SU-DHL-6 (cell line): Measurements from ENCODE around the gene TREH.

Source experiments
- H2AFZ ChIP-seq: fragments of 200-600 bp; sonication (generic); 2 replicates; pipeline ENCODE4 v1.6.1; 2014; ENCODE audit warnings: low read depth, mild to moderate bottlenecking, moderate library complexity, mixed read lengths, antibody characterized with exemption, low read length; ENCODE audit not compliant: severe bottlenecking
- H3F3A ChIP-seq: fragments of 200-600 bp; shearing (Covaris generic); 2 replicates; pipeline ENCODE4 v1.6.0; 2016; ENCODE audit warnings: antibody characterized with exemption, mild to moderate bottlenecking; ENCODE audit not compliant: insufficient read depth
- H3K27ac ChIP-seq: fragments of 200-600 bp; sonication (generic); 2 replicates; pipeline ENCODE4 v1.5.1; 2016; ENCODE audit warnings: low read depth, mild to moderate bottlenecking, low read length, moderate library complexity, mixed read lengths
- H3K27me3 ChIP-seq: fragments of 200-600 bp; sonication (generic), shearing (Covaris generic); 2 replicates; pipeline ENCODE4 v1.6.0; 2014; ENCODE audit warnings: mild to moderate bottlenecking, low read length
- H3K36me3 ChIP-seq: fragments of 200-600 bp; sonication (generic); 2 replicates; pipeline ENCODE4 v1.6.1; 2014; ENCODE audit warnings: mild to moderate bottlenecking, low read length, mixed read lengths
- H3K4me2 ChIP-seq: fragments of 300-600, 200-600 bp; shearing (Covaris generic), sonication (generic); 2 replicates; pipeline ENCODE4 v1.6.0; 2014; ENCODE audit warnings: low read length, low read depth, mild to moderate bottlenecking; ENCODE audit not compliant: poor library complexity, severe bottlenecking
- H3K4me3 ChIP-seq: fragments of 200-600 bp; sonication (generic); 2 replicates; pipeline ENCODE4 v1.5.1; 2014; ENCODE audit warnings: antibody characterized with exemption, low read length, mild to moderate bottlenecking, mixed read lengths; ENCODE audit not compliant: insufficient read depth, poor library complexity, severe bottlenecking
- H3K79me2 ChIP-seq: fragments of 200-600 bp; sonication (generic); 2 replicates; pipeline ENCODE4 v1.6.1; 2014; ENCODE audit warnings: mild to moderate bottlenecking, low read length, moderate library complexity; ENCODE audit not compliant: insufficient read depth
- H3K9ac ChIP-seq: fragments of 200-600 bp; sonication (generic); 2 replicates; pipeline ENCODE4 v1.7.0; 2014; ENCODE audit warnings: mild to moderate bottlenecking, low read length
- H3K9me2 ChIP-seq: fragments of 200-600 bp; sonication (generic); replicated peaks from 2 replicates; pipeline ENCODE4 v1.6.1; 2014; ENCODE audit warnings: low read length; ENCODE audit not compliant: insufficient read depth
- H3K9me3 ChIP-seq: fragments of 200-600 bp; sonication (generic); 2 replicates; pipeline ENCODE4 v1.6.1; 2014; ENCODE audit warnings: low read length, mixed read lengths; ENCODE audit not compliant: insufficient read depth
- H4K20me1 ChIP-seq: fragments of 200-600 bp; sonication (generic); 2 replicates; pipeline ENCODE4 v1.6.1; 2014; ENCODE audit warnings: low read depth, mild to moderate bottlenecking, antibody characterized with exemption, low read length, moderate library complexity, mixed read lengths
- EZH2phosphoT487 ChIP-seq: fragments of 200-600 bp; sonication (generic), shearing (Covaris generic); conservative IDR thresholded peaks from 2 replicates; pipeline ENCODE4 v1.6.1; 2018; ENCODE audit warnings: mild to moderate bottlenecking, antibody characterized with exemption, low read length, moderate library complexity, mixed read lengths
- TF ChIP-seq, protein P1 (sequence below): fragments of 200-600 bp; sonication (generic); IDR thresholded peaks from one replicate; pipeline ENCODE4 v1.5.1; 2017; ENCODE audit warnings: antibody characterized with exemption, mild to moderate bottlenecking, low read length, moderate library complexity; ENCODE audit not compliant: insufficient read depth, poor library complexity, severe bottlenecking

Gene TREH

DNA sequence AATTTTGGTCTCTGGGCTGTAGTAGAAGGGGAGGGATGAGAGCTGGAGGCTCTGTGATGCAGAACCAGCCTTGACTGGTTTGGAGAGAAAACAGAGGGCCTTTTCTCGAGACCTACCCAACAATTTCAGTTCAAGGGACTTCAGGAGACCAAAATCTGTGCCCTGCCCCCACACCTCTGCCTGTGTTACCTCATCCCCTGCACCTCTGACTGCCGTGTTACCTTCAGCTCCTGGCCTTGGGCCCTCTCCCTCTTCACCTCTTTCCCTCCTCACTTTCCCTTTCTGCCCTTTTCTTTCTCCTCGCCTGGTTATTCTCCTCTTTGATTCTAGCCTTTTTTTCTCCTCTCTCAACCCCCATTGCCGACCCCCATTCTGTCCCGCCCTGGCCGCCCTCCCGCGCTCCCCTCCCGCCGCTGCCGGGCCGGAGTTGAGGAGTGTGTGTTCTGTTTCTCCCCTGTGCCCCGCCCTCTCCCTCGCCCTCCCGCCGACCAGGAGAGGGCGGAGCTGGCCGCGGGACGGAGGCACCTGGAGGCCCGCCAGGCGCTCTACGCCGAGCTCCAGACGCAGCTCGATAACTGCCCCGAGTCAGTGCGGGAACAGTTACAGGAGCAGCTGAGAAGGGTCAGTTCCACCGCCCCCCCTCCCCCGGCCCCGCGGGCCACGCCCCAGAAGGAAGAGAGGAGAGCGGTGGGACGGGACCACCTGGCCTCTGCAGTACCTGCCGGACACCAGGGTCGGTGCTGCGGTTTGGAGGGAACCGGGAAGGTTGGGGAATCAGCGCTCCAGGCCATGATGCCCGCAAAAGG is 44.8 kb downstream of the TREH start:
- no peaks in the 10 kb centered on the region for H3K9me2 ChIP-seq
- H3F3A ChIP-seq, result no peaks in the 10 kb centered on the region
- no peak overlapping the region for H3K4me3 ChIP-seq
- no peaks in the 10 kb centered on the region for H3K36me3 ChIP-seq
- H3K4me2 ChIP-seq, result no peak overlapping the region
- H4K20me1 ChIP-seq, result no peaks in the 10 kb centered on the region
- H3K79me2 ChIP-seq, result no peaks in the 10 kb centered on the region
- H3K27ac ChIP-seq, result no peak overlapping the region
- H3K9ac ChIP-seq, result no peak overlapping the region
- H3K27me3 ChIP-seq, result no peaks in the 10 kb centered on the region
- TF ChIP-seq, protein P1, sequence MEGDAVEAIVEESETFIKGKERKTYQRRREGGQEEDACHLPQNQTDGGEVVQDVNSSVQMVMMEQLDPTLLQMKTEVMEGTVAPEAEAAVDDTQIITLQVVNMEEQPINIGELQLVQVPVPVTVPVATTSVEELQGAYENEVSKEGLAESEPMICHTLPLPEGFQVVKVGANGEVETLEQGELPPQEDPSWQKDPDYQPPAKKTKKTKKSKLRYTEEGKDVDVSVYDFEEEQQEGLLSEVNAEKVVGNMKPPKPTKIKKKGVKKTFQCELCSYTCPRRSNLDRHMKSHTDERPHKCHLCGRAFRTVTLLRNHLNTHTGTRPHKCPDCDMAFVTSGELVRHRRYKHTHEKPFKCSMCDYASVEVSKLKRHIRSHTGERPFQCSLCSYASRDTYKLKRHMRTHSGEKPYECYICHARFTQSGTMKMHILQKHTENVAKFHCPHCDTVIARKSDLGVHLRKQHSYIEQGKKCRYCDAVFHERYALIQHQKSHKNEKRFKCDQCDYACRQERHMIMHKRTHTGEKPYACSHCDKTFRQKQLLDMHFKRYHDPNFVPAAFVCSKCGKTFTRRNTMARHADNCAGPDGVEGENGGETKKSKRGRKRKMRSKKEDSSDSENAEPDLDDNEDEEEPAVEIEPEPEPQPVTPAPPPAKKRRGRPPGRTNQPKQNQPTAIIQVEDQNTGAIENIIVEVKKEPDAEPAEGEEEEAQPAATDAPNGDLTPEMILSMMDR, result no peak
- no peaks in the 10 kb centered on the region for H3K9me3 ChIP-seq
- no peak overlapping the region for H2AFZ ChIP-seq

DNA sequence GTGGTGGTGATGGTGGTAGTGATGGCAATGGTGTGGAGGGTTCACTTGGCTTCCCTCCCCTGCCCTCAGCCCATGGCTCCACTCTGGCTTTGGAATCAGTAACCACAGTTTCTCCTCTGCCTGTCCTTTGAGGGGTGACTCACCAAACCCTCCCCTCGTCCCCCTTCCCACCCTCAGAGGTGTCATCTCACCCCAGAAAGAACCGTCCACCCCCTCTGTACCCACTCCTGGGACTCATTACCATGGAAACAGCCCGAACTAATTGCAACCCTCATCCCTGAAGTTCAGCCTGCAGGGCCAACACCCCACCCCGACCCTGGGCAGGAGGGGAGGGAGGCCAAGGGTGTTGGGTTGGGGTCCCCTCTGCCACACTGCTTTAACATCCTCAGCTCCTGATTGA is 45.5 kb downstream of the TREH start:
- Histone ChIP-seq H3K27me3 (no peaks in the 10 kb centered on the region), H3K9me3 (no peaks in the 10 kb centered on the region), H4K20me1 (no peaks in the 10 kb centered on the region), H3F3A (no peaks in the 10 kb centered on the region), H3K9ac (no peak overlapping the region), H3K79me2 (no peaks in the 10 kb centered on the region), H3K9me2 (no peaks in the 10 kb centered on the region), H3K4me3 (no peak overlapping the region), H3K4me2 (no peak overlapping the region), H3K27ac (no peak overlapping the region), H2AFZ (no peak overlapping the region), H3K36me3 (no peaks in the 10 kb centered on the region)
- TF ChIP-seq, protein P1, result no peak
- TF ChIP-seq EZH2phosphoT487, result no peak

DNA sequence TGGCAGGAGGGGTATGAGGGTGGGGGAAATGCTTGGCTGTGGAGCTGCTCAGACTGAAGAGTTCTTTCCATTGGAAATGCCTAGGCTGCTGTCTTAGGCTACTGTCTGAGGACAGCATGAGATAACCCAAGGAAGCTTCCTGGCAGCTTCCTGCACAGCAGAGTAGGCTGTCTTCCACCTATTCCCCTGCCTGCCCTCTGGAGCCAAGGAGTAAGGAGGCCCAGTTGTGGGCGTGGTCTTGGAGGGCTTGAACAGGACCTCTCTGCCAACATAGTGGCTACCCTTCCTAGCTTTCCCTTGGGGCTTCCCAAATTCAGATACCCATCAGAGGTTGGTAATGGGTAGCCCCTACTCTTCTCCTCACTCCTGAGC is 46.1 kb downstream of the TREH start:
- Histone ChIP-seq H3F3A (no peaks in the 10 kb centered on the region), H3K4me2 (no peak overlapping the region), H2AFZ (no peak overlapping the region), H3K4me3 (no peak overlapping the region), H3K36me3 (no peaks in the 10 kb centered on the region), H3K27me3 (no peaks in the 10 kb centered on the region), H3K27ac (no peak overlapping the region), H3K9me3 (no peaks in the 10 kb centered on the region), H3K79me2 (no peaks in the 10 kb centered on the region), H4K20me1 (no peaks in the 10 kb centered on the region), H3K9ac (no peak overlapping the region), H3K9me2 (no peaks in the 10 kb centered on the region)
- TF ChIP-seq, protein P1, result no peak
- TF ChIP-seq EZH2phosphoT487, result no peak
